ENCODE data around the gene LRTM2.

GRCh38 chr12:1797011-1797901 lies 23.1 kb upstream of the LRTM2 start:
- TF ChIP-seq POLR2AphosphoS5 (IDR thresholded peaks at IDR 0.05; ENCODE audit: low read depth, low read length) (no peak), POLR2A (IDR thresholded peaks at IDR 0.05; ENCODE audit: low read depth, low read length) (no peak), TAF1 (IDR thresholded peaks at IDR 0.05; ENCODE audit: low read depth, low read length) (no peak; the same call in 1 of the 2 replicates)
